GM13976 (cell line): ENCODE results near the gene MNAT1.

ENCODE experiments used
- DNase-seq: peaks from one replicate; pipeline ENCODE4 v3.0.0; 2012; ENCODE audit warnings: low spot score
- in situ Hi-C: fragments of 300-500 bp; cut with MboI; formaldehyde crosslinking; loops from one replicate; pipeline ENCODE4 v1.12.0; 2022; ENCODE audit warnings: low sequenced_read_pairs, mixed read lengths, inconsistent platforms; ENCODE audit not compliant: unreplicated experiment
- TF ChIP-seq, protein P1 (sequence below): IDR thresholded peaks from 2 replicates; pipeline ENCODE4 v1.5.1; 2012; ENCODE audit warnings: borderline replicate concordance, mild to moderate bottlenecking; ENCODE audit not compliant: insufficient read depth; ENCODE audit errors: extremely low read depth, missing control alignments, control extremely low read depth

Gene MNAT1

DNA sequence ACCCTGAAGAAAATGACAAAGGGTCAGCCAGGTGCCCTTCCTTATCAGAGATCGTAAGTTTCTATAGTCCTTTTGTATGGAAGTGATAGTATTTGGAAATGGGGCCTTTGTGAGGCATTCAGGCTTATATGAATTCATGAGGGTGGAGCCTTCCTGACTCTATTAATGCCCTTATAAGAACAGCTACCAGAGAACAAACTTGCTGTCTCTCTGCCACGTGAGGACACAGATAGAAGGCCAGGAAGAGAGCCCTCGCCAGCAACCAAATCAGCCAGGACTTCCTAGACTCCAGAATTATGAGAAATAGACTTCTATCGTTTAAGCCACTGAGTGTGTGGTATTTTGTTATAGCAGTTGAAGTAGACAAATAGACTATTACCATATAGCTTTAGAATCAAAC, 209.6 kb downstream of the MNAT1 start:
- in situ Hi-C loops, result no loop called here
- DNase-seq, result no peak
- TF ChIP-seq, protein P1, sequence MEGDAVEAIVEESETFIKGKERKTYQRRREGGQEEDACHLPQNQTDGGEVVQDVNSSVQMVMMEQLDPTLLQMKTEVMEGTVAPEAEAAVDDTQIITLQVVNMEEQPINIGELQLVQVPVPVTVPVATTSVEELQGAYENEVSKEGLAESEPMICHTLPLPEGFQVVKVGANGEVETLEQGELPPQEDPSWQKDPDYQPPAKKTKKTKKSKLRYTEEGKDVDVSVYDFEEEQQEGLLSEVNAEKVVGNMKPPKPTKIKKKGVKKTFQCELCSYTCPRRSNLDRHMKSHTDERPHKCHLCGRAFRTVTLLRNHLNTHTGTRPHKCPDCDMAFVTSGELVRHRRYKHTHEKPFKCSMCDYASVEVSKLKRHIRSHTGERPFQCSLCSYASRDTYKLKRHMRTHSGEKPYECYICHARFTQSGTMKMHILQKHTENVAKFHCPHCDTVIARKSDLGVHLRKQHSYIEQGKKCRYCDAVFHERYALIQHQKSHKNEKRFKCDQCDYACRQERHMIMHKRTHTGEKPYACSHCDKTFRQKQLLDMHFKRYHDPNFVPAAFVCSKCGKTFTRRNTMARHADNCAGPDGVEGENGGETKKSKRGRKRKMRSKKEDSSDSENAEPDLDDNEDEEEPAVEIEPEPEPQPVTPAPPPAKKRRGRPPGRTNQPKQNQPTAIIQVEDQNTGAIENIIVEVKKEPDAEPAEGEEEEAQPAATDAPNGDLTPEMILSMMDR, result no peak

DNA sequence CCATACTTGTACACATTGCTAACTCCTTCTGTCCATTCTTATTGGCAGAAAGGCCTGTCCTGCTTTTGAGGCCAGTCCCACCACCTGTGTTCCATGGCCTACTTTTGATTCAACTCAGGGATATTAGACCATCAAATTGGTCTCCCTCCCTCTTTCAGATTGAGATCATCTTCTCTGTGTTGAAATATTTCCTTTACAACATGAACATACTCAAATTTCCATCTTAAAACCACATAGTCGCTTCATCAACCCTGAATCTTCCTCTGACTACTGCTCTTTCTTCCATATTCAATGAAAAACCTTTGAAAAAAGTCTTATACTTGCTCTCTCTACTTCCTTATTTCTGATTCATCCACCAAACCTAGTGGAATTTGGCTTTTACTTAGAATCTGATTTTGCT, 211.4 kb downstream of the MNAT1 start:
- TF ChIP-seq, protein P1, result no peak

DNA sequence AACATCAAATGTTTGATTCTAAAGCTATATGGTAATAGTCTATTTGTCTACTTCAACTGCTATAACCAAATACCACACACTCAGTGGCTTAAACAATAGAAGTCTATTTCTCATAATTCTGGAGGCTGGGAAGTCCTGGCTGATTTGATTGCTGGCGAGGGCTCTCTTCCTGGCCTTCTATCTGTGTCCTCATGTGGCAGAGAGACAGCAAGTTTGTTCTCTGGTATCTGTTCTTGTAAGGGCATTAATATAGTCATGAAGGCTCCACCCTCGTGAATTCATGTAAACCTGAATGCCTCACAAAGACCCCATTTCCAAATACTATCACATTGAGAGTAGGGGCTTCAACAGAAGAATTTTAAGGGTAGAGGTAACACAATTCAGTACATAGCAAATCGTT, 212.2 kb downstream of the MNAT1 start:
- TF ChIP-seq, protein P1, result no peak
- no peak for DNase-seq
- in situ Hi-C loops, result no loop called here

More for the DNA sequence above, 211.4 kb downstream of the MNAT1 start:
- no peak for DNase-seq
- in situ Hi-C loops, result no loop called here

DNA sequence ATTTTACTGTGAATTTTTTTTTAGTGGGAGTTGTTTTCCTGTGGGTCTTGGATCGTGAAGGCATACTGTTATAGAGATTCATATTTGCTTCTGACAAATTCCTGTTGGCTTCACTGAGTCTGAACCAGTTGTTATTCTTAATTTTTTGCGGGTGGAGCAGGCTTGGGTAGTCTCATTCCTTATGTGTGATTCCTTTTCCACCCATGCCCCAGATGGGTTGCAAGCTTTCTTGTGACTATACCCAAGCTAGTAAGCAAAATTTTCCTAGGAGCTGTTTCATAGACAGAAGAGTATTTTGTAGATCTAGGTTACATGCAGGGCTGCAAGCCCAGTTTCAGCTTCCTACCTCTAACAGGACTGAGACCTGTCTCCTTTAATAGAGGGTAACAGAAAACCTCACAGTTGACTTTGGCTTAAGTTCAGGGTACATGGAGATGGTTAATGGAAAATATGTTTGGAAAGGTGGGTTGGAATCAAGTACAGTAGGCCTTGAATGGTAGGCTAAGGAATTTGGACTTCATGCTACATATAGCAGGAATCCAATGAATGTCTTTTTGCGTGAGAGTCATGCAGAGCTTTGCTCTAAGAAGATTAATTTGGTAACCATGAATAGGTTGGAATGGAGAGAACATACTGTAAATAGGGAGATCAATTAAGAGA, 217.3 kb downstream of the MNAT1 start:
- in situ Hi-C loops, result no loop called here
- DNase-seq, result no peak

DNA sequence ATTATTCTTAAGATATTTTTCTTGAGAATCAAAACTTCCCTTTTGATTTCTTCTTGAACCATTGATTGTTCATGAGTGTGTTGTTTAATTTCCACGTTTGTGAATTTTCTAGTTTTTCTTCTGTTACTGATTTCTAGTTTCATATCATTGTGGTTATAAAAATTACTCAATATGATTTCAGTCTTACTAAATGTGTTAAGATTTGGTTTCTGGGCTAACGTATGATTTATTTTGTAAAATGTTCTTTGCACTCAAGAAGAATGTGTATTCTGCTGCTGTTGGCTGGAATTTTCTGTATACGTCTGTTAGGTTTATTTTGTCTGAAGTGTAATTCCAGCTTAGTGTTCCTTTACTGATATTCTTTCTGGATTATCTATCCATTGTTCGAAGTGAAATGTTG, 221.6 kb downstream of the MNAT1 start:
- in situ Hi-C loops, result no loop called here

More for the DNA sequence above, 217.3 kb downstream of the MNAT1 start:
- TF ChIP-seq, protein P1, result no peak

DNA sequence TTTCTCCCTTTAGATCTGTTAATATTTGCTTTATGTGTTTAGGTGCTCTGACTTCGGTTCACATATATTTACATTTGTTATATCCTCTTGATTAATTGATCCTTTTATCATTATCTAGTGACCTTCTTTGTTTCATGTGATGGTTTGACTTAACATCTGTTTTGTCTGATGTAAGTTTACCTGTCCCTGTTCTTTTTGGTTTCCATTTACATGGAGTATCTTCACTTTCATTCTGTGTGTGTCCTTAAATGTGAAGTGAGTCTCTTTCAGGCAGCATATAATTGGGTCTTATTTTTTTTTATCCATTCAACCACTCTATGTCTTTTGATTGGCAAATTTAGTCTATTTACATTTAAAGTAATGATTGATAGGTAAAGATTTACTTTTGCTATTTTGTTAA, 222.1 kb downstream of the MNAT1 start:
- no peak for DNase-seq
- in situ Hi-C loops, result no loop called here
- TF ChIP-seq, protein P1, result no peak

More for the DNA sequence above, 221.6 kb downstream of the MNAT1 start:
- TF ChIP-seq, protein P1, result no peak
- no peak for DNase-seq

DNA sequence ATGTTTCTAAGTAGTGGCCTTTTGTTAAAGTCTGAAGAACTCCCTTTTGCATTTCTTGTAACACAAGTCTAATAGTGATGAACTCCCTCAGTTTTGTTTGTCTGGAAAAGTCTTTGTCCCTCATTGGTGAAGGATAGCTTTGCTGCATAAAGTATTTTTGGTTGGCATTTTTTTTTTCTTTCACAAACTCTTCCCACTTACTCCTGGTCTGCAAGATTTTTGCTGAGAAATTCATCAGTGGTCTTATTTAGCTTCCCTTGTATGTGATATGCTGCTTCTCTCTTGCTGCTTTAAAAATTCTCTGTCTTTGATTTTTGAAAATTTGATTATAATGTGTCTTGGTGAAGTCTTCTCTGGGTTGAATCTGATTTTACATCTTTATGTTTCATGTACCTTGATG, 223.6 kb downstream of the MNAT1 start:
- DNase-seq, result no peak
- in situ Hi-C loops, result no loop called here
- TF ChIP-seq, protein P1, result no peak
